ENCODE measurements around the gene RRP9. TPM values are rescaled to one million over a fixed set of nuclear protein-coding genes. Genes with fewer than 3 reads are reported as not detected.
A peak's percentile ranks its signal among the peaks of the same experiment; 100 is the strongest.

Gene RRP9
- total RNA-seq, 1 donor, result 16.3 TPM

DNA sequence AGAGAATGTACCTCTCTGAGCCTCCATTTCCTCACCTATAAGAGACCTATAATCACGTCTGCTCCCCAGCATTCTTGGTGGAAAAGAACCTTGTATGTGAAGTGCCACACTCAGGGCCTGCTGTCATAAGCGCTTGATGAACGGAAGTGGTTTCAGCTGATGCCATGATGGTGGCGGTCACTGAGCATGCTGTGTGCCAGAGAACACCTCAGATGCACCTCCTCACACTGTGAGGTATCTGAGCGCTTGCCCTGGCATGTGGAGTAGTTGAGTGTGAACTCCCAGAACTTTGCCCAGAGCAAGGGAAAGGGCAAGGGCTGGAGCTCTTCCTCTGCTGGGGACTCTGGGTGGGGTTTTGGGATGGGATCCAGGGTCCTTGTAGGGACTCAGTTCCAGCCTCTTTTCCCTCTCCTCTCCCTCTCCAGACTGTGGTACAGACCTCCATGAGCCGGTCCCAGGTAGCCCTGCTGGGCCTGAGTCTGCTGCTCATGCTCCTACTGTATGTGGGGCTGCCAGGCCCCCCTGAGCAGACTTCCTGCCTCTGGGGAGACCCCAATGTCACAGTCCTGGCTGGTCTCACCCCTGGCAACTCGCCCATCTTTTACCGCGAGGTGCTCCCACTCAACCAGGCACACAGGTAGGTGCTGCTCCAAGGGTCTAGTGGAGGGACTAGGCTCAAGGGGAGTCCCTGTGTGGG, 35.9 kb upstream of the RRP9 start:
- no peak overlapping the region for H3K4me3 ChIP-seq (ENCODE audit: low read depth, low read length)
- TF ChIP-seq, protein P1, sequence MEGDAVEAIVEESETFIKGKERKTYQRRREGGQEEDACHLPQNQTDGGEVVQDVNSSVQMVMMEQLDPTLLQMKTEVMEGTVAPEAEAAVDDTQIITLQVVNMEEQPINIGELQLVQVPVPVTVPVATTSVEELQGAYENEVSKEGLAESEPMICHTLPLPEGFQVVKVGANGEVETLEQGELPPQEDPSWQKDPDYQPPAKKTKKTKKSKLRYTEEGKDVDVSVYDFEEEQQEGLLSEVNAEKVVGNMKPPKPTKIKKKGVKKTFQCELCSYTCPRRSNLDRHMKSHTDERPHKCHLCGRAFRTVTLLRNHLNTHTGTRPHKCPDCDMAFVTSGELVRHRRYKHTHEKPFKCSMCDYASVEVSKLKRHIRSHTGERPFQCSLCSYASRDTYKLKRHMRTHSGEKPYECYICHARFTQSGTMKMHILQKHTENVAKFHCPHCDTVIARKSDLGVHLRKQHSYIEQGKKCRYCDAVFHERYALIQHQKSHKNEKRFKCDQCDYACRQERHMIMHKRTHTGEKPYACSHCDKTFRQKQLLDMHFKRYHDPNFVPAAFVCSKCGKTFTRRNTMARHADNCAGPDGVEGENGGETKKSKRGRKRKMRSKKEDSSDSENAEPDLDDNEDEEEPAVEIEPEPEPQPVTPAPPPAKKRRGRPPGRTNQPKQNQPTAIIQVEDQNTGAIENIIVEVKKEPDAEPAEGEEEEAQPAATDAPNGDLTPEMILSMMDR (IDR thresholded peaks at IDR 0.05; ENCODE audit: insufficient read depth, low read length), result no peak
- DNase-seq (ENCODE audit: low read depth), result no peak

DNA sequence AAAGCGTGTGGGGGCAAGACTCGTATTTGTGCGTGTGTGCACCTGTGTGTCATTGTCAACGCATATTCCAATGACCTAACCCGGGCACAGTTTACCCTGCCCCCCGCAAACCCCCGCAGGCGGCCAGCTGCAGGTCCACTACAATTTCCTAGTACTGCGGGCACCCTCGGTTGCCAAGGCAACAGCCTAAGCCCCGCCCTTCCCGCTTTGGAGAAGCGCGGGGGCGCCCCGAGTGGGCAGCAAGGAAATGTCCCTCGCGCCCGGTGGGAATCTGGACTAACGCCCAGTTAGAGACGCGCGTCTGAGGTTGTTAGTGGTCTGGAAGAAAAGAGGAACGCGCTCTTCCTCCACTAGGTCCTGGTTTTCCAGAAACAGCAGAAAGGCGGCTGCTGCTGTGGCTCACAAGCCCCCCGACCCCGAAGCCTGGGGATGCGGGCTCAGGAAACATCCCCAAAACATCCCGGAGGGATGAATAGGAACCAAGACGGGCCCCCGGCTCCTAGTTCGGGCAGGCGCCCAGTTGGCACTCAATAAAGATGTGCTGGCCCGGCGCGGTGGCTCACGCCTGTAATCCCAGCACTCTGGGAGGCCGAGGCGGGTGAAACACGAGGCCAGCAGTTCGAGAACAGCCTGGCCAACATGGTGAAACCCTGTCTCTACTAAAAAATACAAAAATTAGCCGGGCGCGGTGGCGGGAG, 34.3 kb upstream of the RRP9 start:
- H3K4me3 ChIP-seq (ENCODE audit: low read depth, low read length), result peak overlapping the region; percentile 70
- TF ChIP-seq, protein P1 (IDR thresholded peaks at IDR 0.05; ENCODE audit: insufficient read depth, low read length), result no peak
- peak; percentile 49 for DNase-seq (ENCODE audit: low read depth)

DNA sequence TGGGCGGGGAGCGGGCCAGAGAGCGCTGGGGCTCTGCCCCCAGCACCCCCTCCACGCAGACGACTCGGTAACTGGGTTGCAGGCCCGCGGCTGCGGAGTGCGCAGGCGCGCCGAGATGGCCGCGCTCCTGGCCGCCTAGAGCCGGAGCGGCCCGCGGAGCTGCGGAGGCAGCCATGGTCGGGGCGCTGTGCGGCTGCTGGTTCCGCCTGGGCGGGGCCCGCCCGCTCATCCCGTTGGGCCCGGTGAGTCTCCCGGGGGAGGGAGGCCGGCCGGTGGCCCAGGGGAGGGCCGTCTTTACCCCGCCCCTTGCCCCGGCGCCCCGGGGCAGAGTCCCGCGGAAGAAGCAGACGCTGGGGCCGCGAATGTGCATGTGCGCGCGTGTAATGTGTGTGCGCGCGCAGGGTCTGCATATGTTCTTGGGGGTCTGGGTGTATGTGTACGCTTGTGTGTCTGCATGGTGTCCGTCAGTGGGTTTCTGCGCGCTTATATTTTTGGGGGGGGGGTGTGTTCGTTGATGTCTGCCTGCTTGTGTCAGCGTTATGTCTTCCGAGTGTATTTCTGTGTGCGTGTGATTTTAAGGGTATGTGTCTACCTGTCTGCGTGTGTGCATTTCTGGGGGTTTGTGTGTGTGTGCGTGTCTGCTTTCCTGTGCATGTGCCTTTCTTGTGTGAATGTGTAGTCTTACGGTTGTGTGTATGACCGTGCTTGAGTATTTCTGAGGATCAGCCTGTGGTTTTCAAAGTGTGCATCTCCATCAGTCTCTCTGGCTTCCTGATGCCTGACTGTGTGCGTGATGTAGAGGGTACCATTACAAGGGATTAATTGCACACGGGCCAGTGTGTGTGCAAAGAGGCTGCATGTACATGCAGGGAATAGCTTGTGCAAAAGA, 33.5 kb upstream of the RRP9 start, which contains the start of gene ABHD14A:
TSS of gene ABHD14A (plus strand) at position 102 of the 889 bp plus-strand sequence. CDS start at position 174, 72 bp downstream.
- peak within 1 kb of the TSS; percentile 93 for H3K4me3 ChIP-seq (ENCODE audit: low read depth, low read length)
- TF ChIP-seq, protein P1 (IDR thresholded peaks at IDR 0.05; ENCODE audit: insufficient read depth, low read length), result no peak
- DNase-seq (ENCODE audit: low read depth), result peak; percentile 67

DNA sequence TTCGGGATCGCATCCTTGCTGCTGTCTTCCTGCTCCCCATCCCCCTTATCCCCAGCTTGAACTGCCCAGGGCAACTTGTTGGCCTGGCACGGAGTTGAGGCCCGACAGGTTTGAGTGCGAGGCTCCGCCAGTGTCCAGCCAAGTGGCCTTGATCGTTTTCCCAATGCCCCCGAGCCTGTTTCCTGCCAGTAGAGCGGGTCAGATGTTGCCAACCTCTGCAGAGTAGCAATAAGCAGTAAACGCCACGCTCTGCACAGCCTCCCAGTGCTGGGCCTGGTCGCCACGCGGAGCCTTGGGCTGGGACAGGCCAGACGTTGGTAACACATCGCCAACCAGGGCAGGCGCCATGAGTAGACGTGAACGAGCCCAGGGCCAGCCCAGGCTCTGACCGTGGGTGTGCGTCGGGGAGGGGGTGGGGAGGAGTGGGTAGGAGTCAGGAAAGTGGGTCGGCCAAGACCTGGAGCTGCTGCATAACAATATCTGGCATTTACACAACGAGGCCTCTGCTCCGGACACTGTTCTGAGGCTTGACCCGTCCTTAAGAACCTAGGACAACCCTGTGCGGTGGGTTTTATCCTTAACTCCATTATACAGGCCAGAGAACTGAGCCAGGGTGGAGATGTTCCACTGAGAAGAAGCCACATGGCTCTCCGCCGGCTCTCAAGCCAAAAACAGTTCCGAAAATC, 32.7 kb upstream of the RRP9 start:
- H3K4me3 ChIP-seq (ENCODE audit: low read depth, low read length), result peak overlapping the region; percentile 93
- TF ChIP-seq, protein P1 (IDR thresholded peaks at IDR 0.05; ENCODE audit: insufficient read depth, low read length), result no peak
- no peak for DNase-seq (ENCODE audit: low read depth)

DNA sequence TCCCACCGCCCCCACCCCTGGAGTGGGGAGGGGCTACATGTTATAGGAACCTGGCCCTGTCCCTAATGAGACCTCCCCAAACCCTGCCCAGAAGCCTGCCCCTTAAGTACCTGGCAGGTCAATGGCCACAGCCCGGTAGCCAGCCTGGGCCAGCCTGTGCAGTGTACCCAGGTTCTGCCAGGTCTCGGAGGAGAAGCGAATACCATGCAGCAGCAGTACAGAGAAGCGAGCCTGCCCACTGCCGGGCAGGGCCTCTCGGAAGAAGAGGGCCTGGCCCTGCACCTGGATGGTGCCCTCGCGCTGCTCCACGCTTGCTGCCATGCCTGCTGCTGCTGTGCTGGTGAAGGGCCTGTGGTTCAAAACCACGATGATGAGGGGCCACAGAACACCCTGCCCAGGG, 29.6 kb upstream of the RRP9 start:
- no peak for DNase-seq (ENCODE audit: low read depth)
- H3K4me3 ChIP-seq (ENCODE audit: low read depth, low read length), result no peak overlapping the region
- TF ChIP-seq, protein P1 (IDR thresholded peaks at IDR 0.05; ENCODE audit: insufficient read depth, low read length), result no peak
